B cell (primary cell): ENCODE data around the gene THEMIS. TPM values are rescaled to one million over a fixed set of nuclear protein-coding genes. Genes with fewer than 3 reads are reported as not detected.

ENCODE experiments used
- ATAC-seq: fragments of 200-7000 bp; cut with Tn5 transposase; one replicate; pipeline ENCODE4 v1.10.0; 2021; ENCODE audit warnings: low read depth, mild to moderate bottlenecking, moderate number of reproducible peaks, moderate library complexity
- CTCF ChIA-PET: fragments of 350-600 bp; sonication (Branson Sonifier 250); formaldehyde crosslinking; loops from one replicate; lab custom pipeline; 2021; ENCODE audit warnings: antibody characterized with exemption, inconsistent platforms; lab: Charles Lee
- POLR2A ChIA-PET: fragments of 350-600 bp; sonication (Branson Sonifier 250); formaldehyde crosslinking; loops from one replicate; lab custom pipeline; 2021; ENCODE audit warnings: antibody characterized with exemption; lab: Charles Lee
- DNase-seq: peaks from one replicate; pipeline ENCODE4 v3.0.0; 2013
- H2AFZ ChIP-seq: 2 replicates; pipeline ENCODE4 v1.6.1; 2012; ENCODE audit warnings: mild to moderate bottlenecking, low read depth, low read length; ENCODE audit not compliant: insufficient read depth, poor library complexity, severe bottlenecking
- H3K27ac ChIP-seq, 2 donors: 1 replicate in 1 of 2; 2 replicates in 1 of 2; pipeline ENCODE4 v1.5.1; 2012 to 2013; ENCODE audit warnings: low read length in 2 of 2, mild to moderate bottlenecking in 2 of 2, moderate library complexity in 1 of 2
- H3K27me3 ChIP-seq, 4 experiments: fragments of 200-600 bp in 1 of 4; sonication (generic) in 1 of 4; replicated peaks in 1 of 4; 1 replicate in 2 of 4; 2 replicates in 2 of 4; pipeline versions ENCODE4 v1.6.1 to v1.7.0; 2013 to 2016; ENCODE audit warnings: low read length in 3 of 4, mild to moderate bottlenecking in 2 of 4, mixed read lengths in 1 of 4, moderate library complexity in 1 of 4; ENCODE audit not compliant: insufficient read depth in 4 of 4, control insufficient read depth in 3 of 4; ENCODE audit errors: control extremely low read depth in 1 of 4
- H3K36me3 ChIP-seq, 2 experiments: replicated peaks in 1 of 2; 1 replicate in 1 of 2; 2 replicates in 1 of 2; pipeline versions ENCODE4 v1.6.1 to v1.7.1; 2013; ENCODE audit warnings: low read length in 1 of 2; ENCODE audit not compliant: insufficient read depth in 2 of 2, control insufficient read depth in 1 of 2; ENCODE audit errors: control extremely low read depth in 1 of 2, extremely low read depth in 1 of 2
- H3K4me1 ChIP-seq, 2 donors: fragments of 200-600 bp in 1 of 2; sonication (generic) in 1 of 2; 1 replicate in 1 of 2; 2 replicates in 1 of 2; pipeline versions ENCODE4 v1.5.1 to v1.6.1; 2013 to 2017; ENCODE audit warnings: low read length in 2 of 2; ENCODE audit not compliant: control insufficient read depth in 2 of 2, insufficient read depth in 2 of 2
- H3K4me2 ChIP-seq: replicated peaks from 2 replicates; pipeline ENCODE3; 2012; ENCODE audit warnings: mild to moderate bottlenecking, low read depth, low read length; ENCODE audit not compliant: poor library complexity, severe bottlenecking
- H3K4me3 ChIP-seq, 5 experiments: fragments of 200-600 bp in 1 of 5; sonication (generic) in 1 of 5; 1 replicate in 3 of 5; 2 replicates in 2 of 5; pipeline versions ENCODE4 v1.5.1 to v1.7.0; 2011 to 2016; ENCODE audit warnings: low read length in 4 of 5, mild to moderate bottlenecking in 4 of 5, low read depth in 2 of 5, control low read depth in 1 of 5, moderate library complexity in 1 of 5; ENCODE audit not compliant: insufficient read depth in 1 of 5; ENCODE audit errors: control extremely low read depth in 1 of 5, extremely low read depth in 1 of 5
- H3K79me2 ChIP-seq: fragments of 200-600 bp; sonication (generic); one replicate; pipeline ENCODE4 v1.6.0; 2016; ENCODE audit warnings: low read length; ENCODE audit not compliant: control insufficient read depth, insufficient read depth
- H3K9ac ChIP-seq: fragments of 200-600 bp; sonication (generic); 2 replicates; pipeline ENCODE4 v1.6.1; 2017; ENCODE audit warnings: mild to moderate bottlenecking, low read length, moderate library complexity
- H3K9me3 ChIP-seq, 3 donors: one replicate each; pipeline versions ENCODE4 v1.6.1 to v1.7.1; 2013; ENCODE audit warnings: low read length in 2 of 3; ENCODE audit not compliant: control insufficient read depth in 2 of 3, insufficient read depth in 1 of 3; ENCODE audit errors: control extremely low read depth in 1 of 3
- H4K20me1 ChIP-seq: 2 replicates; pipeline ENCODE4 v1.6.0; 2012; ENCODE audit warnings: mild to moderate bottlenecking, low read length; ENCODE audit not compliant: insufficient read depth, control insufficient read depth, poor library complexity, severe bottlenecking
- H3K27ac Mint-ChIP-seq: one replicate; pipeline ENCODE4 v1.8.0; 2021; ENCODE audit warnings: mixed read lengths
- H3K27me3 Mint-ChIP-seq: one replicate; pipeline ENCODE4 v1.8.0; 2021; ENCODE audit warnings: mixed read lengths
- H3K4me1 Mint-ChIP-seq: one replicate; pipeline ENCODE4 v1.8.0; 2021; ENCODE audit warnings: mixed read lengths
- H3K4me3 Mint-ChIP-seq: one replicate; pipeline ENCODE4 v1.8.0; 2021; ENCODE audit warnings: mixed read lengths
- H3K9me3 Mint-ChIP-seq: one replicate; pipeline ENCODE4 v1.8.0; 2022; ENCODE audit warnings: mixed read lengths; ENCODE audit not compliant: insufficient read depth
- CTCF ChIP-seq: fragments of 200-600 bp; IDR thresholded peaks from one replicate; pipeline ENCODE4 v1.8.0; 2022; ENCODE audit warnings: antibody characterized with exemption, mild to moderate bottlenecking
- EZH2 ChIP-seq: IDR thresholded peaks from 2 replicates; pipeline ENCODE4 v1.6.1; 2012; ENCODE audit warnings: borderline replicate concordance, low read depth, mild to moderate bottlenecking, moderate library complexity, low read length; ENCODE audit not compliant: insufficient read depth, poor library complexity, severe bottlenecking
- WGBS: methylation state at CpG from one replicate; pipeline ENCODE4 v1.1.5; 2013; ENCODE audit warnings: missing lambda C conversion rate; ENCODE audit not compliant: insufficient coverage; 5-methylcytosine and 5-hydroxymethylcytosine counted together
- intact Hi-C: fragments of 100-400 bp; cut with micrococcal nuclease; formaldehyde crosslinking; loops from one replicate; pipeline ENCODE4 v1.10.0; 2022
- polyA plus RNA-seq: library from polyadenylated mRNA; depleted of rRNA; stranded (reverse); fragments of >200 nt; gene quantifications from 2 replicates; pipeline ENCODE4 v1.2.3, GENCODE V29; 2012
- total RNA-seq, 2 donors: library from RNA; stranded (reverse); fragments of 120-200 nt in 1 of 2; gene quantifications; 1 replicate in 1 of 2; 2 replicates in 1 of 2; pipeline versions ENCODE4 v1.2.3 to v1.2.4, GENCODE V29; 2013 to 2022

THEMIS gene
- total and polyA plus RNA-seq, 2 donors (not counting 1 experiment from before 2014, with no cell fraction given), result 0.10 to 0.30 TPM

DNA sequence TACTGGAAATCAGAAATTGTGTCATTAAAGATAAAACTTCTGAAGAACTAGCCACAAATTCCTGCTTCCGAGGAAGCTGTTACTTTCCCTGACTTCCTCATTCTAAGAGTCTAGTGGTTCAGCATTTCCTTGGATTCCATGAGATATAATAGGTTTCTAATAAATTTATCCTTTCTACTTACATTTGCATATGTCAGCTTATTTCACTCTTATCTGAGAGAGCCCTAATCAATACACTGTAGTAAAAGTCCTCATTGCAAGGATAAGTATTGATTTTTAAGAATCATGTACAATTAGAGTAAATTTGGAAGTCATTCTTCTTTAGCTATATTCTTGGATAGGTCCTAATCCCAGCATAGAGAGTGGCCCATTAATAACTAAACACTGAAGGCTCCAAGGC lies 16.9 kb upstream of the THEMIS start:
- Histone ChIP-seq H3K4me1 (no peaks in the 10 kb centered on the region), H3K27me3 (no peaks in the 10 kb centered on the region), H3K36me3 (no peaks in the 10 kb centered on the region), H3K4me3 (no peak overlapping the region), H2AFZ (no peak overlapping the region), H3K9me3 (no peaks in the 10 kb centered on the region), H3K4me2 (no peak overlapping the region), H4K20me1 (no peaks in the 10 kb centered on the region), H3K9ac (no peak overlapping the region), H3K79me2 (no peaks in the 10 kb centered on the region), H3K27ac (no peak overlapping the region)
- no CpG with 5 or more reads among the region's 1 CpG for WGBS
- ChIA-PET CTCF (no interaction called here), POLR2A (no interaction called here)
- Mint-ChIP-seq H3K9me3 (no peaks in the 10 kb centered on the region), H3K4me1 (no peaks in the 10 kb centered on the region), H3K27ac (no peak overlapping the region), H3K27me3 (no peaks in the 10 kb centered on the region), H3K4me3 (no peak overlapping the region)
- no peak for DNase-seq
- ATAC-seq, result no peak
- TF ChIP-seq EZH2, result no peak
- TF ChIP-seq CTCF, result no peak
- intact Hi-C loops, result no loop called here

DNA sequence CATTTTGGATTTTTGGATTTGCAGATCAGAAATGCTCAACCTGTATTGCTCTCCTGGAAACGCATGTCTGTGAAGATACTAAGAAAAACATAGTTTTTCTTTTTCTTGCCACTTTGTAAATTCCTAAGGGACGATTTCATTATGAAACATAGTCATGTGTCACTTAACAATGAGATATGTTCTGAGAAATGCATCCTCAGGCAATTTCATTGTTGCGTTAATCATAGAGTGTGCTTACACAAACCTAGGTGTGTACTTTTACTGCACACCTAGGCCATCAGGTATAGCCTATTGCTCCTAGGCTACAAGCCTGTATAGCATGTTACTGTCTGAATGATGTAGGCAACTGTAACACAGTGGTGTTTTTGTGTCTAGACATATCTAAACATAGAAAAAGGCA lies 13.4 kb upstream of the THEMIS start:
- WGBS, result no CpG with 5 or more reads among the region's 3 CpGs

More for the DNA sequence above, 13.4 kb upstream of the THEMIS start:
- Histone ChIP-seq H3K36me3 (no peaks in the 10 kb centered on the region), H3K9me3 (peaks cover 0 to 2% (median 0%) of the 10 kb centered on the region in 3 donors), H3K27me3 (no peaks in the 10 kb centered on the region), H3K4me1 (no peaks in the 10 kb centered on the region), H2AFZ (no peak overlapping the region), H3K27ac (no peak overlapping the region), H3K79me2 (no peaks in the 10 kb centered on the region), H3K4me3 (no peak overlapping the region), H3K4me2 (no peak overlapping the region), H4K20me1 (no peaks in the 10 kb centered on the region), H3K9ac (no peak overlapping the region)
- intact Hi-C loops, result no loop called here
- DNase-seq (no peak), ATAC-seq (no peak)
- TF ChIP-seq CTCF, result no peak
- no peak for TF ChIP-seq EZH2
- ChIA-PET CTCF (no interaction called here), POLR2A (no interaction called here)
- no peak overlapping the region for H3K27ac Mint-ChIP-seq
- peaks cover 3% of the 10 kb centered on the region for H3K9me3 Mint-ChIP-seq
- H3K4me1 Mint-ChIP-seq, result no peaks in the 10 kb centered on the region
- no peaks in the 10 kb centered on the region for H3K27me3 Mint-ChIP-seq
- no peak overlapping the region for H3K4me3 Mint-ChIP-seq
